ENCODE measurements around the gene KCNC2. TPM values are rescaled to one million over a fixed set of nuclear protein-coding genes. Genes with fewer than 3 reads are reported as not detected.
"Not testable (repeated sequence)": the region's sequence is repeated elsewhere in the genome, so short reads cannot be mapped to it uniquely, and the experiment has no call there.

The KCNC2 gene
- total and polyA plus RNA-seq, 4 donors: 3.2 to 23.2 (median 14.6) TPM

DNA sequence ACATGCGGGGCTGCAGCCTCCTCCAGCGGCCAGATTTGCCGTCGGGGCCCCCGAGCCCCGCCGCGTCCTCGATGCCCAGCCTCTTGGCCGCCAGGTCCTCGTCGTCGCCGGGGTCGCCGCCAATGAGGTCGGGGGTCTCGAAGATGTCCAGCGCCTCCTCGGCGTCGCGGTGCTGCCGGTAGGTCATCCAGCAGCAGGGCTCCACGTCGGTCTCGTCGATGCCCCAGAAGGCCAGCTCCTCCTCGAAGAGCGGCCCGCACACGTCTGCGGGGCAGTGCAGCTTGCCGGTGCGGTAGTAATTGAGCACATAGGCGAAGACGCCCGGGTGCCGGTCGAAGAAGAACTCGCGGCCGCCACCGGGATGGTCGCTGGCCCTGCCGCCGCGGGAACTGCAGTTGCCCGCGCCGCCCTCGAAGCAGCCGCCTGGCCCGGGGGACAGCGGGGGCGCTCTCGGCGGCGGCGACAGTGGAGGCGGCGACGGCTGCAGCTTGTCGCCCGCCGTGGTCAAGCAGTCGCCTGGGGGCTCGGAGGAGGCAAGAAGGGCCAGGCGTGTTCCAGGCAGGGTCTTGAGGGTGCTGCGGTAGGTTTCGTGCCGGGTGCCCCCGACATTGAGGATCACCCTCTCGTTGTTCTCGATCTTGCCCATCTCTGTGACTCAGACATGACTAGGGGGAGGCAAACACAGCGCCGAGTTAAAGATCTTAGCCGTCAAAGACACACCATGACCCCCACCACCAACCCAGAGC is 2.1 kb downstream of the KCNC2 start:
- 4% methylated on average over 78 of the region's 78 CpGs for WGBS (ENCODE audit: insufficient coverage)
- peak in 2 of 6 donors; percentile 24 to 25 for DNase-seq (ENCODE audit: low read depth in 4 of 6, low spot score in 6 of 6)
- H3K9me3 ChIP-seq (ENCODE audit: control insufficient read depth, insufficient read depth, low read length): no peaks in the 10 kb centered on the region
- peaks cover 31% of the 10 kb centered on the region for H3K27me3 ChIP-seq (ENCODE audit: control insufficient read depth, insufficient read depth, low read length)
- H3K36me3 ChIP-seq (ENCODE audit: control insufficient read depth, insufficient read depth, low read length): peaks cover 3% of the 10 kb centered on the region
- peaks cover 20% of the 10 kb centered on the region for H3K4me1 ChIP-seq (ENCODE audit: control insufficient read depth, insufficient read depth, low read length)
- H3K4me3 ChIP-seq (ENCODE audit: low read depth, low read length): peak overlapping the region; percentile 50
- H3K27ac ChIP-seq (ENCODE audit: low read depth, low read length): no peak overlapping the region

DNA sequence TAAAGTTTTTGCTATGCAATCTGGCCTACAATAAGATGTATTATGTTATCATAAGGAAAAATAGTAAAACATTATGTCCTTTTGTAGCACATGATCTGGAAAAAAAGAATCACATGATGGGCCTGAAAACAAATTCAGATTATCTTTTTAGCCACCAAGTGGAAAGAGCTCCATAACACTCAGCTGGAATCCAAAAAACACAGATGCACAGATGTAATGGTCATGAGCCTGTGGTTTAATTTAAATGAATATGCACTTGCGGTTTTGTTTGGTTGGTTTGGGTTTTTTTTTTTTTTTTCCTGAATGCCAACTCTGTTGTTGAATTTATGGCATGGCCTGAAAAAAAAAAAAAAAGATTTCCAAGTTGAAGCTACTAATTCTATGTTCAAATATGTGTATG is 4.1 kb downstream of the KCNC2 start:
- no CpG with 5 or more reads among the region's 1 CpG for WGBS (ENCODE audit: insufficient coverage)
- peak in 1 of 6 donors; percentile 60 for DNase-seq (ENCODE audit: low read depth in 4 of 6, low spot score in 6 of 6)
- Histone ChIP-seq H3K9me3 (ENCODE audit: control insufficient read depth, insufficient read depth, low read length) (no peaks in the 10 kb centered on the region), H3K27ac (ENCODE audit: low read depth, low read length) (no peak overlapping the region), H3K4me1 (ENCODE audit: control insufficient read depth, insufficient read depth, low read length) (peaks cover 20% of the 10 kb centered on the region), H3K4me3 (ENCODE audit: low read depth, low read length) (no peak overlapping the region), H3K36me3 (ENCODE audit: control insufficient read depth, insufficient read depth, low read length) (peaks cover 3% of the 10 kb centered on the region), H3K27me3 (ENCODE audit: control insufficient read depth, insufficient read depth, low read length) (peaks cover 31% of the 10 kb centered on the region)

DNA sequence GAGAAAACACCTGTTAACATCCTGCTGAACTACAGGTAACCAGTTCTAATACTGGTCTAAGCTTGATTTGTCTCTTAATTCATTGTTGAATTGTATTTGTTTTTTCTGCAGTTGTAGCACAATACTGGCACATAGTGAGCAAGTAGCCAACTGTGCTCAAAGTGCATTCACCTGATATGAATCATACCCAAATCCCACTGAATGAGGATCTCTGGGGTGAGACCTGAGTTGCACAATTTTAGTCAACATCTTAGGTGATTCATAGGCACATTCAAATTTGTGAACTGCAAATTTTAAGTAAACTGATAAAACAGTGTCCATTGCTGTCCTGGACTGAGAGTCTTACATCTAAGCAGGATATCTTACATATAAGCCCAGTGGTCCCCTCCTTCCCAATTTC is 12.8 kb downstream of the KCNC2 start:
- no peaks in the 10 kb centered on the region for H3K27me3 ChIP-seq (ENCODE audit: control insufficient read depth, insufficient read depth, low read length)
- no peaks in the 10 kb centered on the region for H3K9me3 ChIP-seq (ENCODE audit: control insufficient read depth, insufficient read depth, low read length)
- no peak for DNase-seq (ENCODE audit: low read depth in 4 of 6, low spot score in 6 of 6)
- no peak overlapping the region for H3K27ac ChIP-seq (ENCODE audit: low read depth, low read length)
- no peaks in the 10 kb centered on the region for H3K36me3 ChIP-seq (ENCODE audit: control insufficient read depth, insufficient read depth, low read length)
- no peaks in the 10 kb centered on the region for H3K4me1 ChIP-seq (ENCODE audit: control insufficient read depth, insufficient read depth, low read length)
- H3K4me3 ChIP-seq (ENCODE audit: low read depth, low read length): no peak overlapping the region

DNA sequence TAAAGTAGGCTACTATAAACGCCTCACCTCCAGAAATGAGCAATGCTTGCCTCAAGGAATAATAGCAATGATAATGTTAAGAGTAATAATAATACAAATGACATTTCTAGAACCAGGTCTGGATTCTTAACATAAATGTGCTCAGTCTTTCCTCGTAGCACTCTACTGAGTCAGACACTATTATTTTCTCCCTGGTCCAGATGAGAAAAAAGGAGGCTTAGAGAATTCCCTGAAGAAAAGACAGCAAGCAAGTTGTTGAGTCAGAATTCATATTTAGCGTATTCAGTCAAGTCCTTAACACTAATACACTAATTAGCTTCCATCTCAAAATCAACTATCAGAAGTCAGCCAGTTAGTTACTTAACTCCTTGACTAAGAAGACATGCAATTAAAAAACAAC is 13.2 kb downstream of the KCNC2 start:
- H3K27me3 ChIP-seq (ENCODE audit: control insufficient read depth, insufficient read depth, low read length): no peaks in the 10 kb centered on the region
- H3K4me1 ChIP-seq (ENCODE audit: control insufficient read depth, insufficient read depth, low read length): no peaks in the 10 kb centered on the region
- no peak overlapping the region for H3K27ac ChIP-seq (ENCODE audit: low read depth, low read length)
- H3K9me3 ChIP-seq (ENCODE audit: control insufficient read depth, insufficient read depth, low read length): no peaks in the 10 kb centered on the region
- H3K36me3 ChIP-seq (ENCODE audit: control insufficient read depth, insufficient read depth, low read length): no peaks in the 10 kb centered on the region
- DNase-seq (ENCODE audit: low read depth in 4 of 6, low spot score in 6 of 6): no peak
- WGBS (ENCODE audit: insufficient coverage): 100% methylated on average over 1 of the region's 3 CpGs
- H3K4me3 ChIP-seq (ENCODE audit: low read depth, low read length): no peak overlapping the region

DNA sequence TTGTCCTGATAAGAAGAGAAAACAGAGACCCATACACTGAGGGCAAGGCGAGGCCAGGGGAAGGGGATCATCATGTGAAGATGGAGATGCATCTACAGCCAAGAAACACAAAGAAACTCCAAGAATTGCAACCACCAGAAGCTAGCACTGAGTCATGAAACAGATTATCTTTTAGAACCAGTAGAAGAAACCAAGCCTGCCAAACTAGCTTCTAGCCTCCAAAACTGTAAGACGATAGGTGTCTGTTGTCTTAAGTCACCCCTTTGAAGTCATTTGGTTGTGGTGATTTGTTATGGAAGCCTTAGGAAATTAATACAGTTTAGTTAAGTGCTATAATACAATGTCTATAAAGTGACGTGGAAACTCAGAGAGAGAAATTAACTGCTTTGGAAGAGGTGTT is 15.4 kb downstream of the KCNC2 start:
- Histone ChIP-seq H3K27ac (ENCODE audit: low read depth, low read length) (no peak overlapping the region), H3K36me3 (ENCODE audit: control insufficient read depth, insufficient read depth, low read length) (no peaks in the 10 kb centered on the region), H3K9me3 (ENCODE audit: control insufficient read depth, insufficient read depth, low read length) (no peaks in the 10 kb centered on the region), H3K4me3 (ENCODE audit: low read depth, low read length) (no peak overlapping the region), H3K4me1 (ENCODE audit: control insufficient read depth, insufficient read depth, low read length) (no peaks in the 10 kb centered on the region), H3K27me3 (ENCODE audit: control insufficient read depth, insufficient read depth, low read length) (no peaks in the 10 kb centered on the region)
- no CpG with 5 or more reads among the region's 3 CpGs for WGBS (ENCODE audit: insufficient coverage)
- DNase-seq (ENCODE audit: low read depth in 4 of 6, low spot score in 6 of 6): no peak

DNA sequence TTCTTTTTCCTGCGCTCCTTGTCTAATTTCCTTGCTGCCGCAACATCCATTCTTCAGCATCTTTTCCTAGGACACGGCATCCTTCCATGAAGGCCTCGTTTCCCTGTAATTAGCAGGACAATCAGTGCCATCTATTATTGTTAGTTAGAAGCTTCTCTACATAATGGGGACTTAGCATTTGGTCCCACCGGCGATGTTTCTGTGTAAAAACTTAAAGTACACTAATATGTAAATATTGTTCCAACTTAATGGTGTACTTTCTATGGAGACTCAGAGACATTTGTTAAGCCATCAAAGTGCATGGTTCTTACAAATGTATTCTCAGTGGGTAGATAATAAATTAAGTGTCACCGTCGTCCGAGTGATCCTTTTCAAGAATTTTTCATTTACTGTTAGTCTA is 17.4 kb downstream of the KCNC2 start:
- 92% methylated on average over 2 of the region's 9 CpGs for WGBS (ENCODE audit: insufficient coverage)
- no peaks in the 10 kb centered on the region for H3K36me3 ChIP-seq (ENCODE audit: control insufficient read depth, insufficient read depth, low read length)
- H3K27ac ChIP-seq (ENCODE audit: low read depth, low read length): no peak overlapping the region
- H3K27me3 ChIP-seq (ENCODE audit: control insufficient read depth, insufficient read depth, low read length): no peaks in the 10 kb centered on the region
- no peaks in the 10 kb centered on the region for H3K4me1 ChIP-seq (ENCODE audit: control insufficient read depth, insufficient read depth, low read length)
- no peak overlapping the region for H3K4me3 ChIP-seq (ENCODE audit: low read depth, low read length)
- no peaks in the 10 kb centered on the region for H3K9me3 ChIP-seq (ENCODE audit: control insufficient read depth, insufficient read depth, low read length)
- no peak for DNase-seq (ENCODE audit: low read depth in 4 of 6, low spot score in 6 of 6)

DNA sequence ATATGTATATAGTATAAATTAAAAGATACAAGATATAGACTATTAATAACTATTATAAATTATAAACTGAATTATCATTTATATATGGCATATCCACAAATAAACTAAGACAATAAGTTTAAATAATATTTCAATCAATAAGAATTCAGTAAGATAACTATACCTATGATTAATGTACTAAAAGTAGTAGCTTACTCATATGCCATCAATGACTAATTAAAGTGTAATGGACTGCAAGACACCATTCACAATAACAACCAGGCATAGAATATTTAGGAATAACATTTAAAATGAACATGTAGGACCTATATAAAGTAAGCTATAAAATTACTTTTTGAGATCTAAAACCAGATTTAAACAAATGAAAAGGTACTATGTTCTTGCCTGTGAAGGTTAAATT is 18.8 kb downstream of the KCNC2 start:
- H3K4me1 ChIP-seq (ENCODE audit: control insufficient read depth, insufficient read depth, low read length): no peaks in the 10 kb centered on the region
- H3K9me3 ChIP-seq (ENCODE audit: control insufficient read depth, insufficient read depth, low read length): no peaks in the 10 kb centered on the region
- no peak overlapping the region for H3K4me3 ChIP-seq (ENCODE audit: low read depth, low read length)

DNA sequence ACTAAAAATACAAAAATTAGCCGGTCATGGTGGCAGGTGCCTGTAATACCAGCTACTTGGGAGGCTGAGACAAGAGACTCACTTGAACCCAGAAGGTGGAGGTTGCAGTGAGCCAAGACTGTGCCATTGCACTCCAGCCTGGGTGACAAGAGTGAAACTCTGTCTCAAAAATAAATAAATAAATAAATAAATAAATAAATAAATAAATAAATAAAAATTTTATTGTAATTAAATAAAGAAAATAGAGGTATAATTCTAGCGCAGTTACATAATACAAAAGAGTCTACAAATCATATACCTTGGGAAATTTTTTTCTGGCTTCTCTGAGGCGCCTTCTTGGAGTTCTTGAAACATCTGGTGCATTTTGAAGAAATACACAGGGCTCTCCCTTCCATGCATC is 23.8 kb downstream of the KCNC2 start:
- H3K27ac ChIP-seq (ENCODE audit: low read depth, low read length); H3K27me3 ChIP-seq (ENCODE audit: control insufficient read depth, insufficient read depth, low read length); H3K36me3 ChIP-seq (ENCODE audit: control insufficient read depth, insufficient read depth, low read length); H3K9me3 ChIP-seq (ENCODE audit: control insufficient read depth, insufficient read depth, low read length); H3K4me1 ChIP-seq (ENCODE audit: control insufficient read depth, insufficient read depth, low read length); DNase-seq (ENCODE audit: low read depth in 4 of 6, low spot score in 6 of 6); H3K4me3 ChIP-seq (ENCODE audit: low read depth, low read length): not testable (repeated sequence)
- 92% methylated on average over 2 of the region's 3 CpGs for WGBS (ENCODE audit: insufficient coverage)

More for the DNA sequence above, 18.8 kb downstream of the KCNC2 start:
- Histone ChIP-seq H3K36me3 (ENCODE audit: control insufficient read depth, insufficient read depth, low read length) (no peaks in the 10 kb centered on the region), H3K27ac (ENCODE audit: low read depth, low read length) (no peak overlapping the region), H3K27me3 (ENCODE audit: control insufficient read depth, insufficient read depth, low read length) (no peaks in the 10 kb centered on the region)
- DNase-seq (ENCODE audit: low read depth in 4 of 6, low spot score in 6 of 6): no peak

DNA sequence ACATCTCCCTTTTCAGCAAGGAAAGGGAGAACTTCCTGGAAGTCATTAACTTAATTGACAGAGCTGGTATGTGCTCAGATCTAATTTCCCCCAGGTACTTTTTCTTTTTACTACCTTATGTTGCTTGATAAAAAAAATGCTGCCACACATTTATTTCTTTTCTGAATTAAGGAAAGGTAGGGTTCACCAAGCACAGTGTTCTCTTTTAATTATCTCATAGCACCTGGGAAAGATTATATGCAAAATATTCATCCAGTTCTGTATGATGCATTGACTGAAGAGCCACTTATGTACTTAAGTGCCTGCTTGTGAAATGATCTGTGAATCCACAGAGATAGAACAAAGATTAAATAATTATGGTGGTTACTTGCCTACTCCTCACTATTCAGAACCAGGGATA is 25.1 kb downstream of the KCNC2 start:
- Histone ChIP-seq H3K9me3 (ENCODE audit: control insufficient read depth, insufficient read depth, low read length) (no peaks in the 10 kb centered on the region), H3K27ac (ENCODE audit: low read depth, low read length) (no peak overlapping the region), H3K27me3 (ENCODE audit: control insufficient read depth, insufficient read depth, low read length) (no peaks in the 10 kb centered on the region), H3K4me1 (ENCODE audit: control insufficient read depth, insufficient read depth, low read length) (no peaks in the 10 kb centered on the region), H3K36me3 (ENCODE audit: control insufficient read depth, insufficient read depth, low read length) (no peaks in the 10 kb centered on the region), H3K4me3 (ENCODE audit: low read depth, low read length) (no peak overlapping the region)
- DNase-seq (ENCODE audit: low read depth in 4 of 6, low spot score in 6 of 6): peak in 2 of 6 donors; percentile 28 to 93

DNA sequence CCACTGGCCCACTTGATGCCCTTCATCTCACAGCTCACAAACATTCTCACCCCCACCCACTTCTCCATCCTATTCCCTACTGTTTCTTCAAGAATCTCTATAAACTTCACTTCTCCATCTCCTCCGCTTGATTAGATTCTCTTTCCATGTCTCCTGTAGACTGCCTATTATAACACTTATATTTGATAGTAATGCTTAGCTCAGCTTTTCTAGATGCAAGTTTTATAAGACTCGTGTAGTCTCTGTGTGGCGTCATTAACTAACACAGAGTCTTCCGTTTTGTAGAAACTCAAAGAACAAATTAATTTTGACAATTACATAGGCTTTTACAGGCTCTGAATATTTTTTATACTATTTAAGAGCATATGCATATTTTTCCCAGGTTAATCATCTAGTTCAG is 25.7 kb downstream of the KCNC2 start:
- WGBS (ENCODE audit: insufficient coverage): no CpG with 5 or more reads among the region's 4 CpGs

More for the DNA sequence above, 25.7 kb downstream of the KCNC2 start:
- no peak overlapping the region for H3K4me3 ChIP-seq (ENCODE audit: low read depth, low read length)
- H3K27me3 ChIP-seq (ENCODE audit: control insufficient read depth, insufficient read depth, low read length): no peaks in the 10 kb centered on the region
- H3K27ac ChIP-seq (ENCODE audit: low read depth, low read length): no peak overlapping the region
- no peaks in the 10 kb centered on the region for H3K4me1 ChIP-seq (ENCODE audit: control insufficient read depth, insufficient read depth, low read length)
- DNase-seq (ENCODE audit: low read depth in 4 of 6, low spot score in 6 of 6): no peak
- no peaks in the 10 kb centered on the region for H3K9me3 ChIP-seq (ENCODE audit: control insufficient read depth, insufficient read depth, low read length)
- H3K36me3 ChIP-seq (ENCODE audit: control insufficient read depth, insufficient read depth, low read length): no peaks in the 10 kb centered on the region

Data from spinal cord (tissue), 10 donors.